Amniotic stem cell (primary cell): ENCODE measurements around the gene DGKG.
A peak's percentile ranks its signal among the peaks of the same experiment; 100 is the strongest.

Experiments
- DNase-seq: peaks from one replicate; lab custom pipeline; 2025; lab: John Stamatoyannopoulos, UW

Gene DGKG

DNA sequence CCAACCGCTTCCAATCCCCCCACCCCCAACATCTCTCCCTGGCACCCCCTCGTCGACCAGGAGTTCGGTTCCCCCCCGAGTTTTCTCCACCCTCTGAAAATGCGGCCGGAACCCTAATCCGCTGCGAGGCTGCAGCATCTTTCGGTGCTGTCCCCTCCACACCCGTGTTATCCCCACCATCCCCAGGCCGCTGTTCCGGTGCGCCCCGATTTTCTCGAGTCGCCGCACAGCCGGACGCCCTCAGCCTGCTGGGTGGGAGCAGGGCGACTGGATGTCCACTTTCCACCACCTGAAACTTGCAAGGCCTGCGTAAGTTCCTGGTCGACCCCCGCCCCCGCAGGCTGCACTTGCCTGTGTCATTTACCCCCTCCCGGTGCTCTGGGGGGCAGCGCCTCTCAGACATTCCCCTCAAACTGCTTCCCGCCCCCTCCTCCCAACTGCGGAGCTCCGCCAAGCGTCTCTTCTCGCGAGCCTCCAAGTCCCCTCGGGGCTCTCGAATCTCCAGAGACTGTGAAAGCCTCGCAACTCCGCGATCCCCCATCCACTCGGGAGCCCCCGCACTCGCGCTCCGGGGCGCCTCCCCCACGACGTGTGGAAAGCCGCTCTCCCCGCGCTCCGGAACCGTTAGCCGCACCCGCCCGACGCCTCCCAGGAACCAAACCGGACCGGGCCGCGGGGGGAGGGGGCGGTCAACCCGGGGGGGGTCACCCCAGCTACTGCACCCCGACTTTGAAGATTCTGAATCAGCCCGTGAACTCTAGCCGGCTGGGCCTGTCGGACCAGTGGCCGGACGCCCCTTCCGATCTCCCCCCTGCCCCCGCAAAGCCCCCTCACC lies 253.7 kb downstream of the DGKG start:
- DNase-seq, result peak; percentile 67

DNA sequence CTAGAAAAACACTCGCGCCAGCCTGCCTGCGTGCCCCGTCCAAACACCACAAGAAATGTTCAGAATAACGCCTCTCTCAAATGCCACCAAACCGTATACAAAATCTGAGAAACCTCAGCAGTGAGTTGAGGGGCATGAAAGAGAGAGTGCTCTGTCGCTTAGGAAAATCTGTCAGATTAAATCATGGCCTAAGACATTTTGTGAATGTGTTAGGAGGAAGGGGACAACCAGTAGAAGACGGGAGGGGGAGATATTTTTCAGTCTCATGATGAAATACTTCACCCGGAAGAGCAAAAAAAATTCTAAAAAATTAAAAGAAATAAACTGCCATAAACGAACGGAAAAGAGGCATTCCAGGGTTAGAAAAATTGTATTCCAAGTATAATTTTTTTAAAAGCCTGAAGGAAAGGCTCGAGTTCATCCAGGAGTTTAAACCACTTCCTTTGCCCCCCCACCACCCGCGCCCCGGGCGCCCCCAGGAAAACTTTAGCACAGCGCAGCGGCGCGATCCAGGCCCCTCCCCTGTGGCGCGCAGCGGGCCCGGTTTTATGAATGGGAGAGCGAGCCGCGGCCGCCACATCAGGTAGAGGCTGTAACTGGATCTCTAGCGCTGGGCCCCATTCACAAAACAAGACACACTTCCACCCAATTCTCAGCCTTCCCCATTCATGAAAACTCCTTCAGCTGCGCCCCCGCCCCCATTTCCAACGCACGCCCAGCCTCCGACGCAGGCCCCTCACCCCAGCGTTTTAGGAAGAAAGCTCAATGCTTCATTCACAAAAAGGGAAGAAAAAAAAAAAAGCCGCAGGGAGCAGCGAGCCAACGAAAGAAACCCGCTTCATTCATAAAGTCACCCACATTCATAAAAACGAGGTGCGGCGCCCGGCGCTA lies 254.6 kb downstream of the DGKG start:
- DNase-seq, result peak; percentile 54

DNA sequence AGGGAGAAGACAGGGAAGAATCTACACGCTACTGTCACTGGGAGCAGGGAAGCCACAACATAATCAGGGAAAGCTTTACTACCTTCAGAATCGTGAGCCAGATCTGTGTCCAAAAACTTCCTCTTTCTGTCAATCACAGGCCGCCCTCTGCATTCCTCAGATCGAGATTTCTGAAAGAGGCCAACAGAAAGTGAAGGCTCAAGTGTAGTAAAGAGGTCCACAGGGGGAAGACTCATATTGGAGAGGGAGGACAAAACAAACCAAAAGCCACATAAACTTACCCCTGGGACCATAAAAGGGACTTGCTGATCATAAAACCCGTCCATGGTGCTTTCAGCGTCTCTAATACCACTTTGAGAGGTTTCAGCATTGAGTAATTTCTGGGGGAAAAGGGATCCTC lies 256.5 kb downstream of the DGKG start:
- no peak for DNase-seq

DNA sequence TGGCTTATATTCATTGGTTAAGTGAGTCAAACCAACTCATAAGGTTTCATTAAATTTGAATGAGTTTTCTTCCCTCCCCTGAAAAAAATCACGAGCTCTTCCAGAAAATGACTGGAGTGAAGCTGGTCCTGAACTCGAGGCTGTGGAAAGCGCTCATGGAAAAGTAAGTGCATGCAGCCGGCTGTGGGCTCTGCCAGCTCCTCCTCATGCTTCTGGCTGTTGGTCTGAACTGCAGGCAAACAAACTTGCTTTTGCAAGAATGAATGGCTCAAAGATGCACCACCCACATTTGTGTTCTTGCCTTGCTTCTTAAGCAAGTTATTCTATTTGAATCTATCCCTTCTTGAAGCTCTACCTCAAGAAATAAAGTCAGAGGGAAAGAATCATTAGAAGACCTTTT lies 259.3 kb downstream of the DGKG start:
- no peak for DNase-seq

DNA sequence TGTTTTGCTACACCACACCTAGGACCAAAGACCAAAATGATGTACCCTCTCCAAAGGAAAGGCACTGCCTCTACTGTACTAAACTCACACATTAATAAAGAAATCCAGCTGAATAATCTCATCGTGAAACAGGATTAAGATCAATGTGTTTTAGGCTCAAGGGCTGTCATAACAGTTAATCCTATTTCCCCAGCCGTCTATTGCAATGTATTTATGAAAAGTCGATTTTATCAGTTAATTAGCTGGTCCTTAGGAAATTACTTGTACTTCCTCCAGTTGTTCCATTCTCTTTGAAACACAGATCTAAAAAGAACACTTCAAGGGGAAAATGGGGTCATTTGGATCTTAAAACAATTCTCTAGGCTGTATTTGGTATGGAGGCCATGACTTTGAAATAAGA lies 261.6 kb downstream of the DGKG start:
- no peak for DNase-seq

DNA sequence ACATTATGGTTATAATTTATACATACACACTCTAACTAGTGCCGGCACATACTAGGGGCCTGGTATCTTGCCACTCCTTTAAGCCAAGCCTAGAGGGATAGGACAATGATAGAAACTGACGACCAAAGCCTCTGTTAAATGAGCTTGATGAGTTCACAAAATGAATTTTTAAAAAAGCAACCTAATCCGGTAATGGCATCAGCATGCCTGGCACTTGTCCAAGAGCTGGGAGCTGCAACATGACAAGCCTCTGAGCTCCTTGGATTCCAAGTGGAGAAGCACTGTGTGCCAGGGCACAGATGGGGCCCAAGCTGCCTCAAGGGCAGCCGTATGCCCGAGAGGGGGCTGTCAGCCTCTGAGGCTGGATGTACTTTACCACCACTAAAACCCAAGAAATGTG lies 262.9 kb downstream of the DGKG start:
- DNase-seq, result peak; percentile 45

DNA sequence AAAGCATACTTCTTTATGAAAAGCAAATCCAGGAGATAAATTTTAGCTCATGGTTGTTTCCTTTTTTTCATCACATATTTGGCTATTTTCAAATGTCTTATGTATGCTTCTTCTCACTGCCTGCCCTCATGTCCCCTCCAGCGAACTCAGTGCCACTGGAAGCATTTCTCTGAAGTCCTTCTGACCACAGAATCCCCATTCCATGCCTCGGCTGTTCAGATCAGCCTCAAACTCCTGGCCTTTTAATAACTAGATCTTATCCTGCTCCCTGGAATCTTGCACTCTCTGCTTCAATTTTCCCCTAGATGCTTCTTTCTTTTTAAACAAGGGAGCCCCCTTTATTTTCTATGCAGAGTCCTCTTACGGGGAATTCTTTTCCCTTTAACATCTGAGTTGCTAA lies 263.3 kb downstream of the DGKG start:
- DNase-seq, result no peak

DNA sequence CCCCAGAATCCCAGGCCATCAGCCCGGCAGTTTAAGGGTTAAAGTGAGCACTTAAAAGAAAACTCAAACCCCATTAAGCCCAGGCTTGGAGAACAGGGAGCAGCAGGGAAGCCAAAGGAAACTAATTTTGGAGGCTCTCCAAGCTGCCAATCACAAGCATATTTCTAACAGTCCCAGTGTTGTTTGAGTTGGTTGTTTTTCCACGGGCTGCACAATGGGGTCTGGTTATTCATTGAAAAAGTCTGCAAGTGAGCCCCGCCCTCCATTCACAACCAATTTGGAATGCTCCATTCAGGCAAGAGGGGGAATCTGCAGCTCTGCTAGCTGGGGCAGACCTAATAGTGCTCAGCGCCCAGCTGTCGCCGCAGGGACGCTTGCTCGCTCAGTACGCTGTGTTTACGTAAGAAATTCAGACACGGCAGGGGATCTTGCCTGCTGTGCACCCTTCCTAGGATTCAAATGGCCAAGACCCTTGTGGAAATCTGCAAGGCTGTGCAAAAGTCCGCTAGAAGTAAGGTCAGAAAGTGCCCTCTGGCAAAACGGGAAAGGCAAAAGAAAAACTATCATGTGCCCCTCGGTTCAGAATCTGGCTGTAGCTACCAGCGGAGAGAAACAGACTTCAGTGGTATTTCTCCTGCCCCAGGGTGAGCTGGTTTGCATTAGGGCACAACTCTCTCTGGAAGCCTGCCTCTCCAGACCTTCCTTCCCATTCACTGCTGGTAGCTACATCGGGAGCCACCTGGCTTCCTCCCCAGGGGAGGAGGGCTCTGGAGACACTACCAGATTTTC lies 264.2 kb downstream of the DGKG start:
- DNase-seq, result no peak

DNA sequence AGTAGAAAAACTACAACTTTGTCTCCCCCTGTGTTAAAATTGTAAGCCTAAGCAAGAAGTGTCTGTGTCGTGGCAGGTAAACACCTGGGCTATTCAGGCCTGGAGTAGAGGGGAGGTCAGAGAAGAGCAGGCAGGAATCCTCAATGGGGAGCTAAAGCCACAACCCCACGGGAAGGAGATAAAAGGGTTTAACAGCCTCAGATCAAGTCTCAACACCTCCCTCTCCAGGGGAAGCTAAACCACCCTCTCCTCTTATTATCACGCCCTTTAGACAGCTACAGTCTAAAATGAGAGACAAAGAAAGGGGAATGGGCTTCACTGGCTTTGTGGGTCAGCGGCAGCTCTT lies 264.7 kb downstream of the DGKG start:
- no peak for DNase-seq
